Activated CD4-positive, alpha-beta T cell treated with anti-CD3 and anti-CD28 coated beads, Interleukin-2, amount 10 ng/mL, durations not matched to agents 7 days and 5 days (primary cell): Measurements from ENCODE around the gene PLEKHJ1. TPM values are rescaled to one million over a fixed set of nuclear protein-coding genes. Genes with fewer than 3 reads are reported as not detected.
"Not testable (repeated sequence)": the region's sequence is repeated elsewhere in the genome, so short reads cannot be mapped to it uniquely, and the experiment has no call there.

Experiments used
- CTCF ChIA-PET: fragments of 350-600 bp; sonication (Branson Sonifier 250); formaldehyde crosslinking; loops from one replicate; lab custom pipeline; 2021; ENCODE audit warnings: antibody characterized with exemption; lab: Charles Lee
- POLR2A ChIA-PET: fragments of 350-600 bp; sonication (Branson Sonifier 250); formaldehyde crosslinking; loops from one replicate; lab custom pipeline; 2021; ENCODE audit warnings: antibody characterized with exemption; lab: Charles Lee
- DNase-seq: peaks from one replicate; pipeline ENCODE4 v3.0.0-alpha.2; 2020
- H3K27ac Mint-ChIP-seq: one replicate; pipeline ENCODE4 v1.8.0; 2021; ENCODE audit warnings: mild to moderate bottlenecking, moderate library complexity, mixed read lengths
- H3K27me3 Mint-ChIP-seq: one replicate; pipeline ENCODE4 v1.8.0; 2021; ENCODE audit warnings: mixed read lengths
- H3K36me3 Mint-ChIP-seq: one replicate; pipeline ENCODE4 v1.8.0; 2021; ENCODE audit warnings: low read depth, mixed read lengths
- H3K4me1 Mint-ChIP-seq: one replicate; pipeline ENCODE4 v1.8.0; 2021; ENCODE audit warnings: mixed read lengths
- H3K4me3 Mint-ChIP-seq: one replicate; pipeline ENCODE4 v1.8.0; 2021; ENCODE audit warnings: mild to moderate bottlenecking, moderate library complexity, mixed read lengths
- H3K9me3 Mint-ChIP-seq: one replicate; pipeline ENCODE4 v1.8.0; 2021; ENCODE audit warnings: mixed read lengths
- total RNA-seq, 2 experiments: library from RNA; stranded (reverse); gene quantifications; one replicate each; pipeline ENCODE4 v1.2.3, GENCODE V29; 2021

PLEKHJ1 gene, protein sequence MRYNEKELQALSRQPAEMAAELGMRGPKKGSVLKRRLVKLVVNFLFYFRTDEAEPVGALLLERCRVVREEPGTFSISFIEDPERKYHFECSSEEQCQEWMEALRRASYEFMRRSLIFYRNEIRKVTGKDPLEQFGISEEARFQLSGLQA
- total RNA-seq, result 10 to 100 TPM; 56.2 to 71.9 TPM

- peak; percentile 97 for DNase-seq
- Mint-ChIP-seq H3K4me3 (peak within 1 kb of the TSS; percentile 97), H3K9me3 (no peaks in the 10 kb centered on the region), H3K4me1 (peaks cover 56% of the 10 kb centered on the region), H3K27me3 (no peaks in the 10 kb centered on the region), H3K36me3 (peaks cover 59% of the 10 kb centered on the region), H3K27ac (peak within 1 kb of the TSS; percentile 99)
- ChIA-PET CTCF (interaction anchor here (0.6 to 2.7 kb wide), 20 partner anchors 10 to 400 kb away, joined by 3 to 14 read pairs (median 3); partner anchors contain the start of genes AMH and JSRP1), POLR2A (interaction anchor here (0.6 kb wide), 1 partner anchor 274 kb away, joined by 4 read pairs; no protein-coding TSS in a partner anchor)
Measured at GRCh38 chr19:2236314-2237050, at the start of gene PLEKHJ1, which contains the start of gene SF3A2. Gene PLEKHJ1 (minus strand): TSS chr19:2236329. CDS start chr19:2236248, 81 bp downstream. Gene SF3A2 (plus strand): TSS chr19:2236824. CDS start chr19:2243419, 6,595 bp downstream.

DNA sequence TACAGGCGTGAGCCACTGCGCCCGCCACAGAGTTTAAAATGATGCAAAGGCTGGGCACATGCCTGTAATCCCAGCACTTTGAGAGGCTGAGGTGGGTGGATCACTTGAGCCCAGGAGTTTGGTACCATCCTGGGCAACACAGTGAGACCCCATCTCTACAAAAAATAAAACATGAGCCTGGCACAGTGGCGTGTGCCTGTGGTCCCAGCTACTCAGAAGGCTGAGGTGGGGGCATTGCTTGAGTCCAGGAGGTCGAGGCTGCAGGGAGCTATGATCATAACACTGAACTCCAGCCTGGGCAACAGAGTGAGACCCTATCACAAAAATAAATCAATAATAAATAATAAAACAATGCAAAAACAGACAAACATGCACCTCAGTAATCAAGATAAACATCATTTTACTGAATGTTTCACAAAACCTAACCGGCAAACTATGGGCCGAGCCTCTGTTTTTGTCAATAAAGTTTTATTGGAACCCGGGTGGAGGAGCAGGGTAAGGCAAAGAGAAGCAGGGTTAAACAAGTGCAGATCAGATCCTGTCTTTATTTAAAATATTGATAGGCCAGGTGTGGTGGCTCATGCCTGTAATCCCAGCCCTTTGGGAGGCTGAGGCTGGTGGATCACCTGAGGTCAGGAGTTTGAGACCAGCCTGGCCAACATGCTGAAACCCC is 47.8 kb upstream of the PLEKHJ1 start:
- Mint-ChIP-seq H3K9me3 (no peaks in the 10 kb centered on the region), H3K4me3 (no peak overlapping the region), H3K36me3 (no peaks in the 10 kb centered on the region), H3K27me3 (peaks cover 5% of the 10 kb centered on the region), H3K4me1 (peaks cover 24% of the 10 kb centered on the region), H3K27ac (no peak overlapping the region)
- no peak for DNase-seq
- ChIA-PET CTCF (interaction anchor here (0.6 to 1.7 kb wide), 3 partner anchors 10 to 681 kb away, joined by 4 to 5 read pairs (median 4); no protein-coding TSS in a partner anchor), POLR2A (no interaction called here)

- Mint-ChIP-seq H3K4me3 (no peak overlapping the region), H3K9me3 (no peaks in the 10 kb centered on the region), H3K27ac (peak overlapping the region; percentile 69), H3K36me3 (no peaks in the 10 kb centered on the region), H3K27me3 (peaks cover 5% of the 10 kb centered on the region), H3K4me1 (peaks cover 16% of the 10 kb centered on the region)
- ChIA-PET CTCF (interaction anchor here (1.1 to 1.4 kb wide), 2 partner anchors 9 to 262 kb away, joined by 4 to 5 read pairs; no protein-coding TSS in a partner anchor), POLR2A (no interaction called here)
- DNase-seq, result no peak
Measured at GRCh38 chr19:2282862-2283237, 46.7 kb upstream of the PLEKHJ1 start.

- CTCF ChIA-PET, result interaction anchor here (1.1 to 1.4 kb wide), 2 partner anchors 9 to 262 kb away, joined by 4 to 5 read pairs; no protein-coding TSS in a partner anchor
- H3K27ac Mint-ChIP-seq, result peak within 1 kb of the TSS; percentile 75
- peaks cover 16% of the 10 kb centered on the region for H3K4me1 Mint-ChIP-seq
- no peaks in the 10 kb centered on the region for H3K36me3 Mint-ChIP-seq
- H3K9me3 Mint-ChIP-seq, result no peaks in the 10 kb centered on the region
- POLR2A ChIA-PET, result no interaction called here
- peak within 1 kb of the TSS; percentile 32 for H3K4me3 Mint-ChIP-seq
- DNase-seq, result peak; percentile 44
- H3K27me3 Mint-ChIP-seq, result peaks cover 5% of the 10 kb centered on the region
Measured at GRCh38 chr19:2282062-2282861, 46.1 kb upstream of the PLEKHJ1 start, which contains the start of gene PEAK3. Gene PEAK3 (minus strand): TSS chr19:2282175. CDS start chr19:2280931, 1,244 bp downstream.

DNA sequence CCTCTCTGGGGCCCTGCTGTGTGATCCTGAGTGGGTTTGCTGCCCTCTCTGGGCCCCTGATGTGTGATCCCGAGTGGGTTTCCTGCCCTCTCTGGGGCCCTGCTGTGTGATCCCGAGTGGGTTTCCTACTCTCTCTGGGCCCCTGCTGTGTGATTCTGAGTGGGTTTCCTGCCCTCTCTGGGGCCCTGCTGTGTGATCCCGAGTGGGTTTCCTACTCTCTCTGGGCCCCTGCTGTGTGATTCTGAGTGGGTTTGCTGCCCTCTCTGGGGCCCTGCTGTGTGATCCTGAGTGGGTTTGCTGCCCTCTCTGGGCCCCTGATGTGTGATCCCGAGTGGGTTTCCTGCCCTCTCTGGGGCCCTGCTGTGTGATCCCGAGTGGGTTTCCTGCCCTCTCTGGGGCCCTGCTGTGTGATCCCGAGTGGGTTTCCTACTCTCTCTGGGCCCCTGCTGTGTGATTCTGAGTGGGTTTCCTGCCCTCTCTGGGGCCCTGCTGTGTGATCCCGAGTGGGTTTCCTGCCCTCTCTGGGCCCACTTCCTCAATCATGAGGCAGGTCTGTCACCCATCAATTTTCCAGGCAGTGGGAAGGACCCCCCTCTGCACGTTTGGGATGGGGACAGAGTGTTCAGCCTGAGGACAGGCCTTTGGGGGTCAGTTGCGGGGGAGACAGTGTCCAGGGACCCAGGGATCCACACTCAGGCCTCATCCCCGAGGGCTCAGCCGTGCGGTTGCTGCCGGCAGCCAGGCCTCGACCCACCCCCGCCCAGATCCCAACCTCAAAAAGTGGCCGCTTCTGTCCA is 45.3 kb upstream of the PLEKHJ1 start:
- POLR2A ChIA-PET, H3K27me3 Mint-ChIP-seq, CTCF ChIA-PET, H3K36me3 Mint-ChIP-seq, DNase-seq, H3K9me3 Mint-ChIP-seq: not testable (repeated sequence)
- peak overlapping the region; percentile 75 for H3K27ac Mint-ChIP-seq
- peaks cover 16% of the 10 kb centered on the region for H3K4me1 Mint-ChIP-seq
- peak overlapping the region; percentile 32 for H3K4me3 Mint-ChIP-seq

DNA sequence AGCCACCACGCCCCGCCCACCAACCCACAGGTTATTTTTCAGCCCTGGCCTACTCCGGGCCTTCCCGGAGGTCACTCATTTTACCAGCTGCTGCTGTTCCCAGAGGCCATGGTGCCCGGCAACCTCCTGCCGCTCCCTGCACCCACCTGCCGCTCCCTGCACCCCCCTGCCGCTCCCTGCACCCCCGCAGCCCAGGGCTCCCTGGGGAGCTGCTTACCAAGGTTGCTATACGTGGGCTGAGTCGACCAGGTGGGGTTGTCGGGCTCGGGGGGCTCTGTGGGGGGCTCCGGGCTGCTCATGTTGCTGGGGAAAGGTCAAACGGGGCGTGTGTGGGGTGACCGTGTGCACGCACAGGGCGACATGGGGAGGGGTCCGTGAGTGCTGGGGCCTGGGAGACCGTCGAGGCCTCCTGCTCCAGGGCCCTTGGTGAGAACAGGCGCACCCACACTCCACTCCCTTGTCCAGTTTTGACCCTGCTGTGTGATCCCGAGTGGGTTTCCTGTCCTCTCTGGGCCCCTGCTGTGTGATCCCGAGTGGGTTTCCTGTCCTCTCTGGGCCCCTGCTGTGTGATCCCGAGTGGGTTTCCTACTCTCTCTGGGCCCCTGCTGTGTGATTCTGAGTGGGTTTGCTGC is 44.6 kb upstream of the PLEKHJ1 start:
- no peaks in the 10 kb centered on the region for H3K36me3 Mint-ChIP-seq
- peaks cover 5% of the 10 kb centered on the region for H3K27me3 Mint-ChIP-seq
- H3K9me3 Mint-ChIP-seq, result no peaks in the 10 kb centered on the region
- H3K27ac Mint-ChIP-seq, result no peak overlapping the region
- CTCF ChIA-PET, result no interaction called here
- peaks cover 16% of the 10 kb centered on the region for H3K4me1 Mint-ChIP-seq
- no peak overlapping the region for H3K4me3 Mint-ChIP-seq
- POLR2A ChIA-PET, result no interaction called here
- no peak for DNase-seq

DNA sequence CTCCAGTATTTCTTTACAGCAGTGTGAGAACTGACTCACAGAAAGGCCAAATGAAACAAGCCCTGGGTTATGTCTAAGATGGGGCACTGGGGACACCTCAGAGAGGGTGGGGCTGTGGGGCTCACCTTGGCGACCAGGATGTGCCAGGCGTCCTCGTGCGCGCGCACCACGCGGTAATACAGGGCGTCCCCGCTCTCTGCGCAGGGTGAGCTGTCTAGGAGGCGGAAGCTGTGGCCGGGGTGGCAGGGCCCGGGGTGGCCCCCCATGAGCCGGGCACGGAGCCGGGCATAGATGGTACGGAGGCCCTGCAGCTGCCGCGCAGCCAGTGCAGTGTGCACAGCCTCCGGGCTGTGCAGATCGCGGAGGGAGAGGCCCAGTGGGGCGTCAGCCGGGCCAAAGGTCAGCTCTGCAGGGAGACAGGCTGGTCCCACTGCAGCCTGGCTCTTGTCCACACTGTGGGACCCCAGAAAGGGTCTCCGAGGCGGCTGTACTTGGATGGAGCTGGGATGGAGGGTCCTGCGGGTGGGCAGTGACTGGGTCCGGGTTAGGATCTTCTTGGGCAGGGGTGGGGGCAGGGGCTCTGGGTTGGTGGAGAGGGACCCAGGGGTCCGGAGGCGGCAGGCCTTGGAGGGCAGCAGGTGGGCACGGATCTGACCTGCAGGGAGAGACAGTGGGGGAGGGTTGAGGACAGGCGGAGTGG is 42.5 kb upstream of the PLEKHJ1 start:
- Mint-ChIP-seq H3K36me3 (peaks cover 13% of the 10 kb centered on the region), H3K27me3 (peaks cover 5% of the 10 kb centered on the region), H3K4me3 (no peak overlapping the region), H3K9me3 (no peaks in the 10 kb centered on the region), H3K4me1 (peaks cover 29% of the 10 kb centered on the region), H3K27ac (no peak overlapping the region)
- DNase-seq, result no peak
- CTCF ChIA-PET, result interaction anchor here (7.7 kb wide), 1 partner anchor 9 kb away, joined by 49 read pairs; no protein-coding TSS in a partner anchor
- POLR2A ChIA-PET, result no interaction called here

DNA sequence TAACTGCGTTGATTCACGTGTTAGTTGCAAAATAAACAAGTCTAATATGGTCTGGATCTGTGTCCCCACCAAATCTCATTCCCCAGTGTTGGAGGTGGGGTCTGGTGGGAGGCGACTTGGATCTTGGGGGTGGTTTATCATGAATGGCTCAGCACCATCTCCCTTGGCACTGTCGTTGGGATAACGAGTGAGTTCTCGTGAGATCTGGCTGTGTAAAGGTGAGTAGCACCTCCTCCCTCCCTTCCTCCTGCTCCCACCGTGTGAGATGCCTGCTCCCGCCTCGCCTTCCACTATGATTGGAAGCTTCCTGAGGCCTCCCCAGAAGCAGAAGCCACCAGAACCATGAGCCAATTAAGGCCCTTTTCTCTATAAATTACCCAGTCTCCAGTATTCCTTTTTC is 41.0 kb upstream of the PLEKHJ1 start:
- peaks cover 17% of the 10 kb centered on the region for H3K36me3 Mint-ChIP-seq
- H3K27ac Mint-ChIP-seq, result no peak overlapping the region
- H3K9me3 Mint-ChIP-seq, result no peaks in the 10 kb centered on the region
- no peaks in the 10 kb centered on the region for H3K27me3 Mint-ChIP-seq
- DNase-seq, result no peak
- H3K4me1 Mint-ChIP-seq, result peaks cover 29% of the 10 kb centered on the region
- POLR2A ChIA-PET, result interaction anchor here (0.7 kb wide), 1 partner anchor 41 kb away, joined by 3 read pairs; no protein-coding TSS in a partner anchor
- no peak overlapping the region for H3K4me3 Mint-ChIP-seq
- CTCF ChIA-PET, result interaction anchor here (7.7 kb wide), 1 partner anchor 10 kb away, joined by 49 read pairs; no protein-coding TSS in a partner anchor

GRCh38 chr19:2276429-2276986 is 40.4 kb upstream of the PLEKHJ1 start:
- CTCF ChIA-PET, result interaction anchor here (1.0 to 7.7 kb wide), 3 partner anchors 11 to 331 kb away, joined by 3 to 49 read pairs (median 3); no protein-coding TSS in a partner anchor
- Mint-ChIP-seq H3K9me3 (no peaks in the 10 kb centered on the region), H3K4me1 (peaks cover 28% of the 10 kb centered on the region), H3K4me3 (no peak overlapping the region), H3K27ac (no peak overlapping the region), H3K27me3 (no peaks in the 10 kb centered on the region), H3K36me3 (peaks cover 21% of the 10 kb centered on the region)
- POLR2A ChIA-PET, result no interaction called here
- no peak for DNase-seq

GRCh38 chr19:2275588-2276428 is 39.7 kb upstream of the PLEKHJ1 start:
- no peaks in the 10 kb centered on the region for H3K27me3 Mint-ChIP-seq
- no peak for DNase-seq
- H3K4me1 Mint-ChIP-seq, result peaks cover 30% of the 10 kb centered on the region
- ChIA-PET POLR2A (no interaction called here), CTCF (interaction anchor here (1.0 to 7.7 kb wide), 4 partner anchors 11 to 331 kb away, joined by 3 to 49 read pairs (median 6); no protein-coding TSS in a partner anchor)
- H3K36me3 Mint-ChIP-seq, result peaks cover 23% of the 10 kb centered on the region
- no peak overlapping the region for H3K4me3 Mint-ChIP-seq
- H3K9me3 Mint-ChIP-seq, result no peaks in the 10 kb centered on the region
- no peak overlapping the region for H3K27ac Mint-ChIP-seq
